Esophagus muscularis mucosa (tissue), 3 donors: ENCODE results near the gene TMPRSS11D.

Experiments used
- POLR2A ChIP-seq: fragments of 450-650 bp; IDR thresholded peaks from one replicate; pipeline ENCODE4 v1.6.1; 2017; ENCODE audit warnings: antibody characterized with exemption, moderate library complexity, mild to moderate bottlenecking, low read depth
- POLR2AphosphoS5 ChIP-seq, 2 donors: sonication (generic); formaldehyde crosslinking; IDR thresholded peaks; one replicate each; pipeline ENCODE4 v1.6.1; 2017; ENCODE audit warnings: antibody characterized with exemption in 2 of 2
- TF ChIP-seq, protein P1 (sequence below), 3 experiments: fragments of 200-600 bp in 2 of 3; fragments of 450-650 bp in 1 of 3; sonication (generic) in 2 of 3; IDR thresholded peaks; one replicate each; pipeline ENCODE4 v1.5.1; 2017 to 2019; ENCODE audit warnings: antibody characterized with exemption in 3 of 3, mild to moderate bottlenecking in 2 of 3, moderate library complexity in 1 of 3

DNA sequence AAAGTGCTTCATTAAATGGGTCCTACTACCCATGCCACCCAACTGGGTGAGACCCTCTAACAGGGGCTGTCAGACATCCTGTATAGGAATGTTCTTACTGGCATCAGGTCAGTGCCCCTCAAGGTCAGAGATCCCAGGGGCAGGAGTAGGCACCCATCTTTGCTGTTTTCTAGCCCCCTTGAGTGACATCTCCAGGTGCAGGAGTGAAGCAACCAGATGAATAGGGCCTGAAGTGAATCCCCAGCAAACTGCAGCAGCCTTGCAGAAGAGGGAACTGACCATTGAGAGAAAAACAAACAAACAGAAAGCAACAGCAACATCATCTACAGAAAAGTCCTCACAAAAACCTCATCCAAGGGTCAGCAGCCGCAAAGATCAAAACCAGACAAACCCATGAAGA, 73.8 kb downstream of the TMPRSS11D start:
- TF ChIP-seq, protein P1, sequence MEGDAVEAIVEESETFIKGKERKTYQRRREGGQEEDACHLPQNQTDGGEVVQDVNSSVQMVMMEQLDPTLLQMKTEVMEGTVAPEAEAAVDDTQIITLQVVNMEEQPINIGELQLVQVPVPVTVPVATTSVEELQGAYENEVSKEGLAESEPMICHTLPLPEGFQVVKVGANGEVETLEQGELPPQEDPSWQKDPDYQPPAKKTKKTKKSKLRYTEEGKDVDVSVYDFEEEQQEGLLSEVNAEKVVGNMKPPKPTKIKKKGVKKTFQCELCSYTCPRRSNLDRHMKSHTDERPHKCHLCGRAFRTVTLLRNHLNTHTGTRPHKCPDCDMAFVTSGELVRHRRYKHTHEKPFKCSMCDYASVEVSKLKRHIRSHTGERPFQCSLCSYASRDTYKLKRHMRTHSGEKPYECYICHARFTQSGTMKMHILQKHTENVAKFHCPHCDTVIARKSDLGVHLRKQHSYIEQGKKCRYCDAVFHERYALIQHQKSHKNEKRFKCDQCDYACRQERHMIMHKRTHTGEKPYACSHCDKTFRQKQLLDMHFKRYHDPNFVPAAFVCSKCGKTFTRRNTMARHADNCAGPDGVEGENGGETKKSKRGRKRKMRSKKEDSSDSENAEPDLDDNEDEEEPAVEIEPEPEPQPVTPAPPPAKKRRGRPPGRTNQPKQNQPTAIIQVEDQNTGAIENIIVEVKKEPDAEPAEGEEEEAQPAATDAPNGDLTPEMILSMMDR (IDR thresholded peaks at IDR 0.05): no peak
- no peak for TF ChIP-seq POLR2A
- no peak for TF ChIP-seq POLR2AphosphoS5 (IDR thresholded peaks at IDR 0.05)
